ENCODE results near the gene NPC2.

The NPC2 gene

DNA sequence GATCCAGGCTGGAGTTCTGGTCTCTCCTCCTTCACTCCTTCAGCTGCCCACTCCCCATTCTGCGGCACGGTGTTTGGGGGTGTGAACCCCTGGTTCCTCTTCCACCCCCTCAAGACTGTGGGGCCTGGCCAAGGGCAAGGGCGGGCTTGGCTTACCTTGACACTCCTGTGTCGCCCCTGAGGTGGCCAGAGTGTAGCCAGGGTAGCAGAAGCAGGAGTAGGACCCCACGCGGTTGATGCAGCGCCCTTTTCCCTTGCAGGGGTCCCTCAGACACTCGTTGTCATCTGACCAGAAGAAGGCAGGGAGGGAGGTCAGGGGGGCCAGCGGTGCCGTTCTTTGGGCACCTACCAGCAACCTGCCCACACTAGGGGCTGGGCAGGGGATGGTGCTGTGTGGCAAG, 28.7 kb upstream of the NPC2 start:
- ChIA-PET CTCF (interaction anchor here (2.0 kb wide), 1 partner anchor 13 kb away, joined by 4 read pairs; no protein-coding TSS in a partner anchor), POLR2A (no interaction called here)
- peaks cover 0 to 22% (median 10%) of the 10 kb centered on the region in 4 experiments for H3K4me1 ChIP-seq (ENCODE audit: control extremely low read depth in 1 of 4, control insufficient read depth in 4 of 4, insufficient read depth in 4 of 4, low read length in 3 of 4)
- no peaks in the 10 kb centered on the region for H3K9me3 ChIP-seq (ENCODE audit: control extremely low read depth in 1 of 5, control insufficient read depth in 4 of 5, insufficient read depth in 2 of 5, low read depth in 1 of 5, low read length in 4 of 5)
- no peaks in the 10 kb centered on the region for H3K27me3 ChIP-seq (replicated peaks in 2 of 5; ENCODE audit: control insufficient read depth in 4 of 5, insufficient read depth in 5 of 5, low read length in 4 of 5)
- H3K27ac ChIP-seq (ENCODE audit: insufficient read depth in 1 of 2, low read depth in 1 of 2, low read length in 2 of 2, poor library complexity in 1 of 2, severe bottlenecking in 2 of 2) = no peak overlapping the region
- H3K4me3 ChIP-seq (ENCODE audit: control insufficient read depth in 1 of 7, extremely low read depth in 1 of 7, insufficient read depth in 4 of 7, low read depth in 2 of 7, low read length in 6 of 7) = no peak overlapping the region
- DNase-seq = no peak
- no peaks in the 10 kb centered on the region for H3K36me3 ChIP-seq (ENCODE audit: control insufficient read depth in 4 of 4, insufficient read depth in 4 of 4, low read length in 3 of 4)
- 98% methylated on average over 7 of the region's 10 CpGs for WGBS (ENCODE audit: insufficient coverage)

DNA sequence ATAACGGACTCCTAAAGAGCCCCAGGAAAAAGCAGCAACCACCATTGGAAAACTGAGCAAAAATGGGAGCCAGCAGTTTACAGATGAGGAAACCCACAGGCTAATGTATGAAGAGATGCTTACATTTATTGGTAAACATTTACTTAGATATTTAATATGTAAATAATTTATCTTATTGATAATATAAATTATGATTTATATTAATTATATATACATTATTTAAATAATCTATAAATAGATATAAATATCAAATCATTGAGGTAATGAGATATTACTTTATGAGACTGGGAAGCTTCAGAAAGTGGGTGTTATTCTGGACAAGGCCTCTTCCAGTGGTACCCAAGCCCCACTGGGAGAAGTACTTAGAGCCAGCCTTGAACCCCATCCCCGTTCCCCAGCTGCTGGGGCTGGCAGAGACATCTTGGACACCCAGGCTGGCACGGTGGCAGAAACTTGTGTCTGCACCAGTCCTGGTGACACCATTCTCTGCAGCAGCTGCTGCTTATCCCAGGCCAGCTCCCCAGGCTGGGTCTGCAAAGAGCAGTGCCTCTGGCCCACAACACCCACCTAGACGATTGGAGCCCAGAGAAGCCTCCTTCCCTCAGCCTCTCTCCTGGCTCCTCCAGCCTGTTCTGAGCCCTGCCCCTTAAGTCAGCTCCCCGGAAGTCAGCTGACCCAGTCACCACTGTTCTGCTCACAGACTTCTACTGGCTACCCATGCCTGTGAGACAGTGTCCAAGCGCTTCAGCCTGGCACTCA, 26.4 kb upstream of the NPC2 start:
- DNase-seq = no peak
- H3K9me3 ChIP-seq (ENCODE audit: control extremely low read depth in 1 of 5, control insufficient read depth in 4 of 5, insufficient read depth in 2 of 5, low read depth in 1 of 5, low read length in 4 of 5) = no peaks in the 10 kb centered on the region
- H3K4me1 ChIP-seq (ENCODE audit: control extremely low read depth in 1 of 4, control insufficient read depth in 4 of 4, insufficient read depth in 4 of 4, low read length in 3 of 4) = peaks cover 0 to 44% (median 28%) of the 10 kb centered on the region in 4 experiments
- POLR2A ChIA-PET = no interaction called here
- CTCF ChIA-PET = interaction anchor here (1.0 to 3.1 kb wide), 5 partner anchors 7 to 37 kb away, joined by 3 to 11 read pairs (median 4); no protein-coding TSS in a partner anchor
- H3K36me3 ChIP-seq (ENCODE audit: control insufficient read depth in 4 of 4, insufficient read depth in 4 of 4, low read length in 3 of 4) = no peaks in the 10 kb centered on the region
- no peak overlapping the region for H3K27ac ChIP-seq (ENCODE audit: insufficient read depth in 1 of 2, low read depth in 1 of 2, low read length in 2 of 2, poor library complexity in 1 of 2, severe bottlenecking in 2 of 2)
- no peak overlapping the region for H3K4me3 ChIP-seq (ENCODE audit: control insufficient read depth in 1 of 7, extremely low read depth in 1 of 7, insufficient read depth in 4 of 7, low read depth in 2 of 7, low read length in 6 of 7)
- 95% methylated on average over 6 of the region's 6 CpGs for WGBS (ENCODE audit: insufficient coverage)
- no peaks in the 10 kb centered on the region for H3K27me3 ChIP-seq (replicated peaks in 2 of 5; ENCODE audit: control insufficient read depth in 4 of 5, insufficient read depth in 5 of 5, low read length in 4 of 5)

DNA sequence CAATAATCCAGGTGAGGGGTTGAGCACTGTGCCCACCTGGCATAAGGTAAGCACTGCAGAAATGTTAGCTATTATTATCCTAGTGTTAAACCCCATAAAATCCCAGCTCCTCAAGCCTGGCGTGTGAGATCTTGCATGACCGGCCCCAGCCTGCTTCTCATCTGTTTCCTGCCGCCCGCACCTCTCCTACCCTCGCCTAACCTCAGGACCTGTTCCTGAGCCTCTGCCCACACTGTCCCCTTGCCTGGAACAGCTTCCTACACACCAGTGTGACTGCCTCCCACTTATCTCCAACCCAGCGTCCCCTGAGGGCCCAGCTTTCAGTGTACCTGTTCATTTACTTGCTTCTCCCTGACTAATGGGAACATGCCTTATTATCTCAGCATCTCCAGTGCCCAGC, 25.1 kb upstream of the NPC2 start:
- DNase-seq = peak in 1 of 3 donors; percentile 28
- Histone ChIP-seq H3K27me3 (replicated peaks in 2 of 5; ENCODE audit: control insufficient read depth in 4 of 5, insufficient read depth in 5 of 5, low read length in 4 of 5) (no peaks in the 10 kb centered on the region), H3K36me3 (ENCODE audit: control insufficient read depth in 4 of 4, insufficient read depth in 4 of 4, low read length in 3 of 4) (no peaks in the 10 kb centered on the region), H3K4me1 (ENCODE audit: control extremely low read depth in 1 of 4, control insufficient read depth in 4 of 4, insufficient read depth in 4 of 4, low read length in 3 of 4) (peaks cover 0 to 53% (median 37%) of the 10 kb centered on the region in 4 experiments), H3K4me3 (ENCODE audit: control insufficient read depth in 1 of 7, extremely low read depth in 1 of 7, insufficient read depth in 4 of 7, low read depth in 2 of 7, low read length in 6 of 7) (no peak overlapping the region), H3K9me3 (ENCODE audit: control extremely low read depth in 1 of 5, control insufficient read depth in 4 of 5, insufficient read depth in 2 of 5, low read depth in 1 of 5, low read length in 4 of 5) (no peaks in the 10 kb centered on the region), H3K27ac (ENCODE audit: insufficient read depth in 1 of 2, low read depth in 1 of 2, low read length in 2 of 2, poor library complexity in 1 of 2, severe bottlenecking in 2 of 2) (no peak overlapping the region)
- 31% methylated on average over 6 of the region's 6 CpGs for WGBS (ENCODE audit: insufficient coverage)
- ChIA-PET POLR2A (no interaction called here), CTCF (interaction anchor here (0.9 to 3.1 kb wide), 5 partner anchors 9 to 19 kb away, joined by 3 to 11 read pairs (median 3); no protein-coding TSS in a partner anchor)

DNA sequence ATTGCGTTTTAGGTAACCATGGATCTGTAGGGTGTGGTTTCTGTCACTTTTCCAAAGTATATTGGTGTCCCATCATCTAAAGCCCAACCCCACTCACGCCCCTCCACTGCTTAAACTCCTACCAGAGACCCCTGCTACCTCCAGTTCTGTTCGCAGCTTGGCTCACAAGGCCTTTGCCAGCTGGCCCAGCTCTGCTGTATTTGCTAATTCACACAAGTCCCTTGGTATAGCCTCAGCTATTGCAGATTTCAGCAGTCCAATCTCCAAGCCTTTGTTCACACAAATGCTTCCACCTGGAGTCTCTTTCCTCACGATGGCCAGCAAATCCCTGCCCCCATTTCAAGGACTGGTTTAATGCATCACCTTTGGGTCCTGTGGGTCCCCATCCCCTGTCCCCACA, 24.6 kb upstream of the NPC2 start:
- ChIA-PET CTCF (interaction anchor here (0.9 to 3.1 kb wide), 5 partner anchors 9 to 19 kb away, joined by 3 to 11 read pairs (median 3); no protein-coding TSS in a partner anchor), POLR2A (no interaction called here)
- Histone ChIP-seq H3K4me3 (ENCODE audit: control insufficient read depth in 1 of 7, extremely low read depth in 1 of 7, insufficient read depth in 4 of 7, low read depth in 2 of 7, low read length in 6 of 7) (no peak overlapping the region), H3K9me3 (ENCODE audit: control extremely low read depth in 1 of 5, control insufficient read depth in 4 of 5, insufficient read depth in 2 of 5, low read depth in 1 of 5, low read length in 4 of 5) (no peaks in the 10 kb centered on the region), H3K36me3 (ENCODE audit: control insufficient read depth in 4 of 4, insufficient read depth in 4 of 4, low read length in 3 of 4) (no peaks in the 10 kb centered on the region), H3K27ac (ENCODE audit: insufficient read depth in 1 of 2, low read depth in 1 of 2, low read length in 2 of 2, poor library complexity in 1 of 2, severe bottlenecking in 2 of 2) (no peak overlapping the region), H3K4me1 (ENCODE audit: control extremely low read depth in 1 of 4, control insufficient read depth in 4 of 4, insufficient read depth in 4 of 4, low read length in 3 of 4) (peaks cover 0 to 53% (median 37%) of the 10 kb centered on the region in 4 experiments), H3K27me3 (replicated peaks in 2 of 5; ENCODE audit: control insufficient read depth in 4 of 5, insufficient read depth in 5 of 5, low read length in 4 of 5) (no peaks in the 10 kb centered on the region)
- DNase-seq = no peak
- 100% methylated on average over 2 of the region's 4 CpGs for WGBS (ENCODE audit: insufficient coverage)

DNA sequence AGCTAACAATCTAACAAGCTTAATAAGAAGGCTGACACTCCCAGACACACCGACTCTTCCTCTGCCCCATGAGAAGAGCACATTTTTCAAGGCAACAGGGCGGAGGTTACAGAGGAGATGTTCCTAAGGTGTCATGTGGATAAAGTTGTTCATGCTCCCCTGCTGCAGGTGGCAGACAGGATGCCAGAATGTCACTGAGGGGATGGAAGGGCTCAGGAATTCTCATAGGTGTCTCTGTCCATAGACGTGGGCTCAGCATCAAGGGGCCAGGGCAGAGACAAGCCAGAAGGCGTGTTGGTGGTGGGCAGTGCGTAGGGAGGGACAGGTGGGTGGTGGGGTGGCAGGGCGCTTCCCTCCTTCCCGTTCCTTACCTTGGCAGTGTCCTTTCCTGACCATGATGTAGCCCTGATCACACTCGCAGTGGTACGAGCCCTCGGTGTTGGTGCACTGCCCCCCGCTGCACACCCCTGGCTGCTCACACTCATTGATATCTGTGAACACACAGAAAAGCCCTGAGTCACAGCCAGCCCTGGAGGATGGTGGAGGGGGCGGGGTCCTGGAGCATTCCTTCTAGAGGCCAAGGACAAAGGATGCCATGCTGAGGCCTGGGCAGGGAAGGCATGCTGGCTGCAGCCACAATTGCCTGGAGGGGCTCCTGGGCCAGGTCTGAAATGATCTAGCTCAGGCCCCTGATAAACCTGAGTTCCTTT, 23.5 kb upstream of the NPC2 start:
- no peaks in the 10 kb centered on the region for H3K36me3 ChIP-seq (ENCODE audit: control insufficient read depth in 4 of 4, insufficient read depth in 4 of 4, low read length in 3 of 4)
- WGBS (ENCODE audit: insufficient coverage) = 100% methylated on average over 4 of the region's 12 CpGs
- no peak overlapping the region for H3K4me3 ChIP-seq (ENCODE audit: control insufficient read depth in 1 of 7, extremely low read depth in 1 of 7, insufficient read depth in 4 of 7, low read depth in 2 of 7, low read length in 6 of 7)
- POLR2A ChIA-PET = no interaction called here
- no peak for DNase-seq
- peaks cover 0 to 53% (median 37%) of the 10 kb centered on the region in 4 experiments for H3K4me1 ChIP-seq (ENCODE audit: control extremely low read depth in 1 of 4, control insufficient read depth in 4 of 4, insufficient read depth in 4 of 4, low read length in 3 of 4)
- H3K27ac ChIP-seq (ENCODE audit: insufficient read depth in 1 of 2, low read depth in 1 of 2, low read length in 2 of 2, poor library complexity in 1 of 2, severe bottlenecking in 2 of 2) = no peak overlapping the region
- no peaks in the 10 kb centered on the region for H3K27me3 ChIP-seq (replicated peaks in 2 of 5; ENCODE audit: control insufficient read depth in 4 of 5, insufficient read depth in 5 of 5, low read length in 4 of 5)
- no peaks in the 10 kb centered on the region for H3K9me3 ChIP-seq (ENCODE audit: control extremely low read depth in 1 of 5, control insufficient read depth in 4 of 5, insufficient read depth in 2 of 5, low read depth in 1 of 5, low read length in 4 of 5)
- CTCF ChIA-PET = interaction anchor here (0.6 to 3.1 kb wide), 3 partner anchors 10 to 570 kb away, joined by 3 to 11 read pairs (median 3); no protein-coding TSS in a partner anchor

DNA sequence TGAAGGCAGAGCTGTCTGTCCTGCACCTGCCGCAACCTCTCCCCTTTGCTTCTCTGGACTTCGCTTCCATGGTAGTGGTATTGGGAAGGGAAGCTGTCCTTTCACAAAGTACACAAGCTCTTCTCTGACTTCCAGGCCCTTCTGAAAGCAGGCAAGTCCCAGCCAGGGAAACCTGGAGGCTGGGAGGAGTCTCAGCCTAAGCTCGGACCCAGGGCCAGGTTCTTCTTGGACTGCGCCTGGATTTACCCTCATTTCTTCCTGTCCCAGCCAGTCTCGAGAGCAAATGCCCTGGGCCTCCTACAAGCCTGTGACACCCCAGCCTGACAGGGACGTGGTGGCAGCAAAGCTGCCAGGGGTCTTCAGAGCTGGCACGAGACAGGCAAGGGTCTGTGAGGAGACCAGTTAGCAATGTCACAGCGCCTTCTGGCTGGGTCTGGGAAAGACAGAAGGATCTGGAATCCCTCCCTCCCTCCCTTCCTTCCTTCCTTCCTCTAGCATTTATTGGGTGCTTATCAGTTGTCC, 22.8 kb upstream of the NPC2 start:
- ChIA-PET CTCF (interaction anchor here (0.6 to 3.1 kb wide), 3 partner anchors 11 to 569 kb away, joined by 3 to 11 read pairs (median 3); no protein-coding TSS in a partner anchor), POLR2A (no interaction called here)
- 96% methylated on average over 6 of the region's 8 CpGs for WGBS (ENCODE audit: insufficient coverage)
- Histone ChIP-seq H3K36me3 (ENCODE audit: control insufficient read depth in 4 of 4, insufficient read depth in 4 of 4, low read length in 3 of 4) (no peaks in the 10 kb centered on the region), H3K9me3 (ENCODE audit: control extremely low read depth in 1 of 5, control insufficient read depth in 4 of 5, insufficient read depth in 2 of 5, low read depth in 1 of 5, low read length in 4 of 5) (no peaks in the 10 kb centered on the region), H3K27ac (ENCODE audit: insufficient read depth in 1 of 2, low read depth in 1 of 2, low read length in 2 of 2, poor library complexity in 1 of 2, severe bottlenecking in 2 of 2) (no peak overlapping the region), H3K27me3 (replicated peaks in 2 of 5; ENCODE audit: control insufficient read depth in 4 of 5, insufficient read depth in 5 of 5, low read length in 4 of 5) (no peaks in the 10 kb centered on the region), H3K4me3 (ENCODE audit: control insufficient read depth in 1 of 7, extremely low read depth in 1 of 7, insufficient read depth in 4 of 7, low read depth in 2 of 7, low read length in 6 of 7) (no peak overlapping the region), H3K4me1 (ENCODE audit: control extremely low read depth in 1 of 4, control insufficient read depth in 4 of 4, insufficient read depth in 4 of 4, low read length in 3 of 4) (peaks cover 0 to 53% (median 37%) of the 10 kb centered on the region in 4 experiments)
- no peak for DNase-seq

Measured in common myeloid progenitor, CD34-positive (primary cell).